ENCODE results near the gene OR2S2.

OR2S2 gene

GRCh38 chr9:35948901-35949318 is 9.0 kb downstream of the OR2S2 start:
- Histone ChIP-seq H3K4me1 (ENCODE audit: control insufficient read depth in 1 of 2, insufficient read depth in 1 of 2, low read depth in 1 of 2, low read length in 1 of 2) (no peaks in the 10 kb centered on the region), H3K4me3 (ENCODE audit: low read depth in 1 of 2, low read length in 1 of 2) (no peak overlapping the region), H3K27me3 (peaks cover 25% of the 10 kb centered on the region), H3K36me3 (no peaks in the 10 kb centered on the region), H3K27ac (no peak overlapping the region), H3K9me3 (no peaks in the 10 kb centered on the region)
- no peak for TF ChIP-seq CTCF (IDR thresholded peaks at IDR 0.05)

- Histone ChIP-seq H3K27ac (no peak overlapping the region), H3K4me3 (ENCODE audit: low read depth in 1 of 2, low read length in 1 of 2) (no peak overlapping the region), H3K4me1 (ENCODE audit: control insufficient read depth in 1 of 2, insufficient read depth in 1 of 2, low read depth in 1 of 2, low read length in 1 of 2) (no peaks in the 10 kb centered on the region), H3K27me3 (peaks cover 20% of the 10 kb centered on the region), H3K9me3 (no peaks in the 10 kb centered on the region), H3K36me3 (no peaks in the 10 kb centered on the region)
- TF ChIP-seq CTCF (IDR thresholded peaks at IDR 0.05) = no peak
Observed at GRCh38 chr9:35948451-35948850, 9.5 kb downstream of the OR2S2 start.

DNA sequence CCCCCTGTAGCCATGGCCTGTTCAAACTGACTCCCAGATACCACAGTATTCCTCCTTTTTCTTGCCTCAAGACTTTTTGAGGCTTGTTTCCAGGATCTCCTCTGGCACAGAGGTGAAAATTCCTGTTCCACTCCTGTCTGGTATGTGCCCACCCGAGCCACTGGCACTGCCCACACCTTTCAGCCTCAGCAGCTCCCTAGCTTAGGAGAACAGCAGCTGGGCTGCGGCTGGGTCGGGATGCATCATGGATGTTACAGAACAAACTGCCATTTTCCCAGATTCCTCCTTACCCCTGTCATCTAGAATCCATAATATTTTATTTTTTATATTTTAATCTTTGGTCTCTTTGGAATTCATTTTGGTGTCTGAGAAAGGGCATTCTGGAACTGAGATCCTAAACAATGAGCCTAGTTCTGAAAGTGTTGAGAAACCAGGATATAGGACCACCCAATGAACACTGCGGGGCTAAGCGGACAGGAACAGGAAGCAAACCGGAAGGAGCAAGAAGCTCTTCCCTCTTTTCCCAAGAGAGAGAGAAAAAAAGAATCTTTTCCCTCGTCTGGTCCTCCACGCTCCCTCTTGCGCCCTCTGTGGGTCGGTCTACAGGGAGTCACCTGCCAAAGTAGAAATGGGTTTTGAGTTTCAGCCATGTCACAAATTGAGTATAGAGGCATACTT is 12.5 kb downstream of the OR2S2 start:
- no peak overlapping the region for H3K4me3 ChIP-seq (ENCODE audit: low read depth in 1 of 2, low read length in 1 of 2)

GRCh38 chr9:35944841-35945240 is 13.1 kb downstream of the OR2S2 start:
- TF ChIP-seq CTCF (IDR thresholded peaks at IDR 0.05) = no peak
- H3K9me3 ChIP-seq = no peaks in the 10 kb centered on the region
- no peak overlapping the region for H3K27ac ChIP-seq
- no peak overlapping the region for H3K4me3 ChIP-seq (ENCODE audit: low read depth in 1 of 2, low read length in 1 of 2)
- H3K4me1 ChIP-seq (ENCODE audit: control insufficient read depth in 1 of 2, insufficient read depth in 1 of 2, low read depth in 1 of 2, low read length in 1 of 2) = no peaks in the 10 kb centered on the region
- H3K27me3 ChIP-seq = peaks cover 6% of the 10 kb centered on the region
- H3K36me3 ChIP-seq = no peaks in the 10 kb centered on the region

More for the DNA sequence above, 12.5 kb downstream of the OR2S2 start:
- TF ChIP-seq CTCF (IDR thresholded peaks at IDR 0.05) = no peak
- Histone ChIP-seq H3K36me3 (no peaks in the 10 kb centered on the region), H3K9me3 (no peaks in the 10 kb centered on the region), H3K27ac (no peak overlapping the region), H3K4me1 (ENCODE audit: control insufficient read depth in 1 of 2, insufficient read depth in 1 of 2, low read depth in 1 of 2, low read length in 1 of 2) (no peaks in the 10 kb centered on the region), H3K27me3 (peaks cover 6% of the 10 kb centered on the region)

DNA sequence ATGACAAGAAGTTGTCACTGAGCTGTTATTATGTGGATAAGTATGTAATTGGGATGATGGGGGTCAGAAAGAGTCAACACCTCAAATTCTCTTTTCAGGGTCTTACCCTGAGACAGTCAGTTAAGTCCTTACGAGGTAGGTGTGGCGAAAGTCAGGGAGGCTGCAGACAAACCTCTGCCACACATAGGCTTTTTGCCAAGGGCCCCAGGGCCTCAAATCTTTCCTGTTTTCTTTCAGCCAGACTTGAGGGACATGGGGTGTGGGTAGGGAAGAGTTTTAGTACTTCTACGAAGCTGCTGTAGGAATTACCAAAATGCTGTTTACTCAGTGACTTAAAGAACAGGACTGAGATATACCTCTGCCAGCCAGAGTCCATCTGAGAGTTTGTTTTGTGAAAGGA is 13.8 kb downstream of the OR2S2 start:
- TF ChIP-seq CTCF (IDR thresholded peaks at IDR 0.05) = no peak
- H3K9me3 ChIP-seq = no peaks in the 10 kb centered on the region
- H3K27ac ChIP-seq = no peak overlapping the region
- H3K36me3 ChIP-seq = no peaks in the 10 kb centered on the region
- no peaks in the 10 kb centered on the region for H3K4me1 ChIP-seq (ENCODE audit: control insufficient read depth in 1 of 2, insufficient read depth in 1 of 2, low read depth in 1 of 2, low read length in 1 of 2)
- peaks cover 4% of the 10 kb centered on the region for H3K27me3 ChIP-seq
- no peak overlapping the region for H3K4me3 ChIP-seq (ENCODE audit: low read depth in 1 of 2, low read length in 1 of 2)
